GM04504 (cell line): ENCODE results near the gene DUSP14.
A peak's percentile ranks its signal among the peaks of the same experiment; 100 is the strongest.
"Not testable (repeated sequence)": the region's sequence is repeated elsewhere in the genome, so short reads cannot be mapped to it uniquely, and the experiment has no call there.

Experiments
- DNase-seq: peaks from one replicate; pipeline ENCODE4 v3.0.0-alpha.2; 2012; ENCODE audit warnings: low read depth

The DUSP14 gene

DNA sequence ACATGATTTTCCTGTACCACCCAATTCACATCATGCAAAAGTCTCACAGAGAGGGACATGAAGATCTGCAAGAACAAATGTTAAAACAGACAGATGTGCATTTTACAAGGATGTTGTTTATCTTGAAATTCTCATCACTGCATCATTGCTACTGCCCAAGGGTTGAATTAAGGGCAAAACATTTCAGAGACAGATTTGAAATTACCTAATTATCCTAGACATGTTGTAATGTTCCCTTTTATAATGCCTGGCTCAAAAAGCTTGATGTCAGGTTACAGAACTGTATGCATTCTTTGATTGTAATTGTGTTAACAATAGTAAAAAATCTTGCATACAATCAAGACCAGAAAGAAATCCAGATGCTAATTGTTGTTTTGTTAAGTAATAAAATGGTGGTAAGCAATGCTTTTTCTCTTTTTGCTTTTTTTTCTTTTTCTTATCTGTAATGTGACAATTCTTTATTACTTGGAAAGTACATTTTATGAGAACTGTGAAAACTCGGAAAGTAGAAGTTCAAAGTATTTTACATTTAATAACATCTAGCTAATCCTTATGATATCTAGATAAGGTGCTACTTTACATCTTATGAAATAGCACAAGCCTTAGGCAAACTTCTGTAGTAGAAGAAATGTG is 3.6 kb upstream of the DUSP14 start:
- no peak for DNase-seq

DNA sequence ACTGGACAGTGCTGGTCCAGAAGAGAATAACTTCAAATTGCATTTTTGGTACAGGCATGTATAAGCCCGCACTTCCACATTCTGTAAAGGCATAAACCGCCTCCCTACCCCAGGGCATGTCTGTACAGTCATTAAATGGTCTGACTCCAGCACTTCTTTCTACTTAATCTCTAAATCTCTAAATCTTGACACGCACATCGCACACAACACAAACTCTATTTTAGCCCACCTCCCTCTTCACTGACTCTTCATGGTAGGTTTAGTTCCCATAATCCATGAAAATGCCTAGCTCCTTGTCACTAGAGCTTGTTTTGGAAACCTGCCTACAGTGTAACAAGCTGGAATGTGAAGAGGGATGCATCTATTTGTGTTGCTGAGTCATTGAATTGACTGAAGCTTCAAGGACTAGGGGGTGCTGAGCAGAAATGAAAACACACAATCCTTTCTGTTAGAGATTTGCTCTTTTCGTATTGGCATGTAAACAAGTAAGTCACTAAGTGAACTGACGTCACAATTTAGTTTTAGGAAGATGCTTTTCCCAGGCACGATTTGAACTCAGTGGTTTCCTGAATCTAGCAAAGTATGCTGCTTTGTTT is 1.6 kb upstream of the DUSP14 start:
- peak; percentile 92 for DNase-seq

DNA sequence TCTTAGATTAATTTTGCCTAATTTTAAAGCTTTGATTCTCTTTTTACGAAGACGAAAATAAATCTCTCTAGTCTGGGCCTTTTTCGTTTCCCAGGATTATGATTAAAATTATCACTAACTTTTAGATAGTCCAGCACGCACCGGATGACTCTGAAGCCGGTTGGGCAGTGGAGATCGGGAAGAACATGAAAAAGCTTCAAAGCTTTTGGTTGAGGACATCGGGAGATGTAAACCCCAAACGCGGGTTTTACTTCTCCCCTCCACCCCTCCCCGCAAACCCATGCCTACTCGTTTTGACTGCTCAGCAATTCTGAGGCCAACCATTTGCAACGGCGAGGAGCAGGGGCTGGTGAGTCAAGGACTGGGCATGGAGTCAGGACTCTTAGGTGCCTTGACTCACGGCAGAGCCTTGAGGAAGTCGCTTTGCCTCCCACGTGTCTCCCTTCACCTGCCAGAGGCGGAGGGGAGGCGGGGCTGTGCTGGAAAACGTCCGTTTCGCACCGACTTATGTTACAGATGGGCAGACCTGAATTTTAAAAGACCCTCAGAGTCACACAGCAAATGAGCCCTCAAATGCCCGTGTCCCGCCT is 989 bp upstream of the DUSP14 start:
- DNase-seq, result peak; percentile 92

DNA sequence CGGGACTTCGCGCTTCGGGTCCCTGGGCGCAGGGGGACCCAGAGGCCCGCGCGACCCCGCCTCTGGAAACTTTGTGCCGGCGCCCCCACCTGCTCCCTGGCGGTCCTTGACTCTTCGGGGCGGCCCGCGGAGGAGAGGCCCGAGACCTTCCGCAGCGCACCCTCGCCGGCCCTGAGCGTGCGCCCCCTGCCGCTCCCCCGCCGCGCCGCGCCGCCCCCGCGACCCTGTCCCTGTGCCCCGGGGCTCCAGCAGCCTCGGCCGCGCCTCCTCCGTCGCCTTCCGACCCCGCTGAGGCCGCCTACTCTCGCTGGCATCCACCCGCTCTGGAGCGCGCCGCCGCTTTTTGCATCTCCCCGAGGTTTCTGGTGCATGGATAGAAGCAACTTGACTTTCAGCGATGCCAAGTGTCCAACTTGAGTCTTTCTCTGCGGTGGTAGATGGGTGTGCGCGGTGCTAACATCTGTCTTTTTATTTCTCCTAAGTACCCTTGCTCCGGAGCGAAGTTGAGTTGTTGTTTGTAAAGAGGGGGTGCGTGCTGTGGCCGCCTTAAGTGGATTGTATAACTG is 414 bp downstream of the DUSP14 start:
- DNase-seq, result no peak

DNA sequence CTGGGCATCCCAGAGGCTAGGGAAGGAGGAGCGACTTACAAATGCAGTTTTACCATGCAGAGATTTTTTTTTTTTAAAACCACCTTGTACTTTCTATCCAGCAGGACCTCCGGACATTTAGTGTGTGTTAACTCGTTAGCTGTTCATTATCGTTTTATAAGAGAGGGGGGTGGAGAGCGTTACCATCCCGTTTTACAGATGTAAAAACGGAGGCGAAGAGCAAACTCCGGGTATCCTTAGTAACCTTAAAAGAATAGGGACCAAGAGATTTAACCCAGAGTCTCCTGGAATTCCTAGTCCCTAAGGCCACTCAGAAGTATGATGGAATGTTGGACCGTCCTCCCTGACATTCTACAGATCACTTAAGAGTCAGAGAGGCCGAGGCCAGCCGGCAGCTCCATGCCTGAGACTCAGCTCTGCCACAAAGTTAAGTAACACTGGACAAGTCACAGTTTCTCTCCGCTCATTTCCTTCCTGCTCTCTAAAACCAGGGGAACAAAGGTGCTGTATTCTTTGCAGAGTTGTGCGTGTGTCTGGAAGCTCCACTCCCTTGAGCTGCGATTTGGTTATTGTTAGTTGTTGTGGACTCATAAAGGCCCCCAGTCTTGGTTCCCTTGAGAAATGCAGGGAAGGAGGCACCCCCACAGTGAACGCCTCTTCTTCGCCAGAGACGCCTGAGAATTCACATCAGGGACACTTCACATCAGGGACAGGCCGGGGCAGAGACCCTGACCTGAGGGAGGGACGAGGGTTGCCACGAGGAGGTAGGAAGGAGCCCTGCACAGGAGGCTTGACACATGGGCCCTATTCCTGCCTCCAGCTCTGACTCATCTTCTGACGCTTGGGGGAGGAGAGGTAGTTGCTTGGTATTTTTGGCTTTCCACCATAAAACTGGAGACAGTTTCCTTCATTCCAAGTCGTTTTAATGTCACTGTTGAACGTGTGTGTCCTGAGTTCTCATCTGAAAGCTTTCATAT is 1.2 kb downstream of the DUSP14 start:
- peak; percentile 81 for DNase-seq

DNA sequence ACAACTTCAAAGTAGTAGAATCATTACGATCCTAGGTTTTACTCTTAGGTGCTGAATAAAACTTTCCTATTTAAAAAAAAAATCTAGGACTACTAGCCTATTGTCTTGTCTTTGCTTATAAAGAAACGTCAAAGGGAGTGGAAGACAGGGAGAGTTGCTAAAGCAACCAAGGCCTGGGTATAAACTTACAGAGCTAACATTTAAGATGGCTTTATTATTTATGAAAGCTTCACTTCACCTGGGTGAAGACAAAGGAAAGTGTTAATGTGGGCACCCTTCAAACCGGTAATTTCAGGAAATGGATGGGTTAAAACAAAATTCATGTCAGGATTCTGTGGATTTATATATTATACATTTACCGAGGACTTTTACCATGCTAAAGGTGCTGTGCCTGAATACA is 2.5 kb downstream of the DUSP14 start:
- no peak for DNase-seq

DNA sequence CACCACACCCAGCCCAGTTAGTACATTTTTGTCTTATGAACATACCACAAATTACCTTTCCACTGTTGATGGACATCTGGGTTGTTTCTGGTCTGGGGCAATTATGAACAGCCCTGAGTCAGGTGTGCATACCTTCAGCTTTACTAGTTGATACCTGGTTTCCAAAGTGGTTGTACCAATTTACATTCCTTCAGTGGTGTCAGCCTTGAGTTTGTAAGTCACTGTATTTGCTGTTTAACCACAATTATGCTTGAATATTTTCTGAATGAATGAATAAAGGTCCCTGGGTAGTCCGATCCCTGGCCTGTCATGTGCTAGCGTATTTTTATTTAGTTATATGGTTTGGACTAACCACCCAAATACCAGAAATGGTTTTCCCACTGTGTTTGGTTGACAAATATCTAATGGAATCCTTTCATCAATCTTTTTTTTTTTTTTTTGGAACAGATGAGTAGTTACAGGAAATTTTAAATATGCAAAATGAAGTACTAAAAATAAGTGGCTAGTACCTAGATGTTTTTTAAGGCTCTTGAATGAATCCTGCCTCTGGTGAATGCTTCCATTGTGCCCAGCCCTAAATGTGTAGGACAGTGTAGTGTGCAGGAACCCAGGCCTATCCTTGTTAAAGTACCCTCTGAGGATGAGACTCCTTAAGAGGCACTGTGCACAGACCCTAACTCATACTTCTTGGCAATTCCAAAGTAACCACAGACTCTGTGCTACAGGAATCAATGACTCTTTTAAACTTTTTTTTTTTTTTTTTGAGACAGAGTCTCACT is 3.7 kb downstream of the DUSP14 start:
- peak; percentile 88 for DNase-seq

DNA sequence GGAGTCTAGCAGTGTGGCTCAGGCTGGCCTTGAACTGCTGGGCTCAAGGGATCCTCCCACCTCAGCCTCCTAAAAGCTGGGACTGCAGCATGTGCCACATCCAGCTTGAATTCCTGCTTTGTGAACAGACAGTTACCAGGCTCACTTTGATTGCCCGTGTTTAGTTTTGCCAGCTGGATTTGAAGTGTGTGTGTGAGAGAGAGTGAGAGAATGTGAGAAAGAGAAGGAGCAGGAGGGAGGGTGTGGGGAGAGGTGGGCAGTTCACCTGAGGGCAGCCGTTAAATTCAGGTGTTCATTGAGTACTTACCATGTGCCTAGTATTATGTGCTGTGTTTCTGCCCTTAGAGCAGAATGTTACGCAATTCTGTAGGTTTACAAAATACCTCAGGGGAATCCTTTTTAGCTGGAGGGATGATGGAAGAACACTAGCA is 4.7 kb downstream of the DUSP14 start:
- DNase-seq, result no peak

DNA sequence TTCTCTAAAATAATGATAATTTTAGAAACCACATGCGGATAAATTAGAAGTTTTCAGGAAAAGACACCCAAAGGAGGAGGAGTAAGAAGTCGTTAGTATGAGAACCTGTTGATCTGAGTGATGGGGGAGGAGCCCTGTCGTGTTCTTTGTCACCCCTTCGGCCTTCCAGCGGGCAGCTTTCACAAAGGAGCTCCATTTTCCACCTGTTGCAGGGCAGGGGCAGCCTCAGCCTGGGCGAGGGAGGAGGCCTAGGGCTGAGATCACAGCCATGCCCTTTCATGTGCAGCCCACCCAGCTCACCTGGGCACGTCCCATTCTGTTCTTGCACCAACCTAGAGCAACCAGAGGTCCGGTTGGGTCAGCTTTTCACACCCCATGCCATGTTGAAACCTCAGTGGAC is 5.3 kb downstream of the DUSP14 start:
- no peak for DNase-seq

DNA sequence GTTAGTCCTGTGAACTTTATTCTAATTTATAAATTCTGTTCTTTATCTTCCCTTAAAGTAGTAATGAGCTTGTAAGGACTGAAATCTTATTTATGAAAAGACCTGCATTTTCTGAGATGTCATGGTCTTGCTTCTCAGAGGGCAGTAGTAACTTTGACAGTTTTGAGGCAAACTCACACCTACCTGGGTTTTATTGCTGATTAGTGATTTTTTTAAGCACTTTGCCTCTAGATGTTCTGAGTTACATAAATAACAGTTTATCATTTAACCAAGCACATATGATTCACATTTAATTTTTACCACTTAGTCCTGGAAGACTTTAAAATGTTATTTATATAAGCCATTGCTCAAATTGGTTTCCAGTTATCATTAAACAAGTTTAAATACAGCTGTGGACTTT is 10.7 kb downstream of the DUSP14 start:
- DNase-seq, result no peak

DNA sequence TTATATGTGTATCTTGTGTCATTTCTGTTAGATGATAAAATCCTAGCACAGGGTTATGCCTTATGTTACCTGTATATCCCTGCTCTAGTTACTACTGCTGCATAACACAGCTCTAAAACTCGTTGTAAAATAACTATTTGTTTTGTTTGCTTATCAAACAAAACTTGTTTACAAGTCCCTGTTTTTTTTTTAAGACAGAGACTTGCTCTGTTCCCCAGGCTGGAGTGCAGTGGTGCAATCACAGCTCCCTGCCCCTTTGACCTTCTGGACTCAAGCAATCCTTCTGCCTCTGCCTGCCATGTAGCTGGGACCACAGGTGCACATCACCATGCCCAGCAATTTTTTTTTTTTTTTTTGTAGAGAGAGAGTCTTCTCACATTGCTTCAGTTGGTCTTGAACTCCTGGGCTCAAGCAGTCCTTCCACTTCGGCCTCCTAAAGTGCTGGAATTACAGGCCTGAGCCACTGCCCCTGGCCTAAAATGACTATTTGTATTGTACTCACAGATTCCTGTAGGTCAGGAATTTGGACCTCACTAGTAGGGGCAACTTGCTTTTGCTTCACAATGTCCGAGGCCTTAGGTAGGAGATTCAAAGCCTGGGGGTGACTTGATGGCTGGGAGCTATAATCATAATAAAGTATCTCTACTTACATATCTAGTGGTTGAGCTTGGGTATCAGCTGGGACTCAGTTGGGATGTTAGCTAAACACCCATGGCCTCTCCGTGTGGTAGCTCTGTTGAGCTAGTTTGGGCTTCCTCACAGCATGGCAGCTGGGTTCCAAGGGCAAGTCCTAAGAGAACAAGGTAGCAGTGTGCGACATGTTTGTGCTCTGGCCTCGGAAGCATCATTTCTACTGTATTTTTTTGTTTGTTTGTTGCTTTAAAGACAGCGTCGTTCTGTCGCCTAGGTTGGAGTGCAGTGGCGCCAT is 12.6 kb downstream of the DUSP14 start:
- no peak for DNase-seq

DNA sequence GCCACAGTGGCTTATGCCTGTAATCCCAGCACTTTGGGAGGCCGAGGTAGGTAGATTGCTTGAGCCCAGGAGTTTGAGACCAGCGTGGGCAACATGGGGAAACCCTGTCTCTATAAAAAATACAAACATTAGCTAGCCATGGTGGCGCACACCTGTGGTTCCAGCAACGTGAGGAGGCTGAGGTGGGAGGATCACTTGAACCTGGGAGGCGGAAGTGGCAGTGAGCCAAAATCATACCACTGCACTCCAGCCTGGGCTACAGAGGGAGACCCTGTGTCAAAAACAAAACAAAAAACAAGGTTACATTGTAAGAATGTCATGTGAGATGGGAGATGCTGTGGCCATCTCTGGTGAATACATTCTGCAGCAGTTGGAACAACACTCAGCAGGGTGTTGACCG is 13.5 kb downstream of the DUSP14 start:
- no peak for DNase-seq

DNA sequence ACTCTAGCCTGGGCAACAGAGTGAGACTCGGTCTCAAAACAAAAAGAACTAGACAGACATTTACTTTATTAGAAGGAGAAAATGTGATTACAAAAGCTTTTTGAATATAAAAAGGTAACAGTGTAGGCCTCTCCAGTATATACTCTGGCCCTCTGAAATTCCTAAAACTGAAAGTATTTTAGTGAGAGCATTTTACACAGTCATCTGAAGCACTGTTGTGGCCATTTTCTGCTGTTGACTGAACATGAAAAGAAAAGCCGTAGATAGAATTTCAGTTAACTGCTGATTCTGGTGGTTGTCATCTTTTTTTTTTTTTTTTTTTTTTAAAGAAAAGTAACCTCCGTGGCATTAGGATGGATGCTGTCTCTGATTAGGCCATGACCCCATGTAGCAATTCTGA is 15.6 kb downstream of the DUSP14 start:
- DNase-seq, result no peak

DNA sequence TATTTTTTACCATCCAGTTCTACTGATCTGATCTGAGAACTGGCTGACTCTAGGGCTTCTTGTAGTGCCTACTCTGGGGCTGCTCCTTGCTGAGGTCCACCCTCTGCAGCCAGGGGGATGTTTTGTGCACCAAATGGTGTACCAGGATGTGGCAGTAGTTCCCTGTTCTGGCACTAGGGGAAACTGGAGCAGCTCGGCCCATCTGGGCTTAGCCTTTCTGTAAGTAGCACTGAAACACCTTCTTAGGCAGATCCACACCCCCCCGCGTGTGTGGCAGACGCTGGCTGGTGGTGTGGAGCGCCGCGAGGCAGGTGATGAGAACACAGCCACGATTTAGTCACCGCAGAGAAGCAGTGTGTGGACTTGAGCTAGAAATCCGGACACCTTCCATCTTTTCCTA is 17.0 kb downstream of the DUSP14 start:
- no peak for DNase-seq

DNA sequence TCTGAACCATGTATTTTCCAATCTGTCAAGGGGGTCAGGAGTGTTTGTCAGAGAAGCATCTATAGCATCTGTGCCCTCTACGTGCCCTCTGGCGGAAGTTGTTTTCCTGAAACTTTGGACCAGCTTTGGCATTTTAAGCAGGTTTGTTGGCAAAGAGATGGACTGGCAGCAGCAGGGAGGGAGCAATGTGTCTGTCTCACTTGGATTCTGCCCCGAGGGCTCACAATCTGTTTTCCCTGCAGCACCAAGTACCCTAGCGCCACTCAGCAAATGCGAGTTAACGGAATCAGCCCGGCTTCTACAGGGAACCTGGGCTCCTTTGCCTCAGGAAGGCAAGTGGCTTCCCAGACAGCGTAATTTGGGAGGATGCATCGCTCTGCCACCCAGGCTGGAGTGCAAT is 17.4 kb downstream of the DUSP14 start:
- DNase-seq, result no peak

DNA sequence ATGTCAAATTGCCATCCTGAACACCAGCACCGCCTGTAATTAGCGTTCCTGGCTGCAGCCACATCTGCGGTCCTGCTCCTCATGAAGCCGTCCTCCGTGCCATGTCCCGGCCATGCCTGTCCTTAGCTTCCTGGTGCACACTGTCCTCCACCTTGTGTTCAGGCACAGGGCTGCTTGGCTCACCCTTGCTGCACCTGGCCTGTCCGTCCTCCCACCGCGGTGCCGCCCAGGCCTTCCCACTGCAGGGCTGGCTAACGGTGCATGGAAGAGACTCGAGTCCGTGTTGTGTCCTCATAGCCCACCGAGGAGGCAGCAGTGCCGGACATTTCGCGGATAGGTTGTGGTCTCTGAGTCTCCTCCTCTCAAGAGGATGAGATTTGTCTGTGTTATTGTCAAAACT is 20.4 kb downstream of the DUSP14 start:
- no peak for DNase-seq

DNA sequence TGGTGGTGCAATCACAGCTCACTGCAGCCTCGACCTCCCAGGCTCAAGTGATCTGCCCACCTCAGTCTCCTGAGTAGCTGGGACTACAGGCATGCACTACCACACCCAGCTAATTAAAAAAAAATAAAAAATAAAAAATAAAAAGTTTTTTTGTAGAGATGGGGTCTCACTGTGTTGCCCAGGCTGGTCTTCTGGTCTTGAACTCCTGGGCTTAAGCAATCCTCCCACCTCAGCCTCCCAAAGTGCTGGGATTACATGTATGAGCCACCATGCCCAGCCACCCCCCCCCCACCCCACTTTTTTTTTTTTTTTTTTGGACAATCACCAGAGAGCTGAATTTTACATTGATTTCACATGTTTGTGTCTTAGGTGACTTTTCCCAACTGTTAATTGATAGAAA is 22.0 kb downstream of the DUSP14 start:
- DNase-seq, result not testable (repeated sequence)

DNA sequence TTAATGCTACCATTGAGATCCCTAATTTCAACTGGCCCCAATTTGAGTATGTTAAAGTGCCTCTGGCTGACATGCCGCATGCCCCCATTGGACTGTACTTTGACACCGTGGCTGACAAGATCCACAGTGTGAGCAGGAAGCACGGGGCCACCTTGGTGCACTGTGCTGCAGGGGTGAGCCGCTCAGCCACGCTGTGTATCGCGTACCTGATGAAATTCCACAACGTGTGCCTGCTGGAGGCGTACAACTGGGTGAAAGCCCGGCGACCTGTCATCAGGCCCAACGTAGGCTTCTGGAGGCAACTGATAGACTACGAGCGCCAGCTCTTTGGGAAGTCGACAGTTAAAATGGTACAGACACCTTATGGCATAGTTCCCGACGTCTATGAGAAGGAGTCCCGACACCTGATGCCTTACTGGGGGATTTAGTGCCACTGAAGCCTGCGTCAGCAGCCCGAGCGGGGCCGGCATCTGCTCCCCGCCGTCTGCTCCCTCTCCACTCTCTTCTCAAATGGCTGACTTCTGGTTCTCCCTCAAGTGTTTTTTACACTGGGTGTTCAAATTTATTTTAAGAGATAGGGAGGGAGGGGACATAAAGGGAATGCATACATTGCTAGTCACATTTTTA is 22.9 kb downstream of the DUSP14 start:
- no peak for DNase-seq

DNA sequence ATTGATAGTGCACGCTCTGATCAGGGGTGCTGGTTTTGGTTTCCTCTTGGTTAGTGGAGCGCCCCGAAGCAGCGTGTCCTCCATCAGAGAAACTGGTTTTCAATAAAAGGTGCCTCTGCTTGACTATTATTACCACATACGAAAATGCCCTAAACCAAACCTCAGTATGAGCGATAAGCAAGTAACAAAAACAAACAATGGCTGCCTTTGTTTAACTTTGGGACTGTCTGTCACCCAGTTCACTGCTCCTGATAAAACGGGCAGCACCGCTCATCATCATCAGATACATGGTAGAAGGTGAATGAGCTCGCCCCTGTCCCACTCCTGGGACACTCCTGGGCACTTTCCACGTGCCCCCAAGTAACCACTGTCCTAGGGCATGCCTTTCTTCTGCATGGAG is 24.0 kb downstream of the DUSP14 start:
- no peak for DNase-seq

DNA sequence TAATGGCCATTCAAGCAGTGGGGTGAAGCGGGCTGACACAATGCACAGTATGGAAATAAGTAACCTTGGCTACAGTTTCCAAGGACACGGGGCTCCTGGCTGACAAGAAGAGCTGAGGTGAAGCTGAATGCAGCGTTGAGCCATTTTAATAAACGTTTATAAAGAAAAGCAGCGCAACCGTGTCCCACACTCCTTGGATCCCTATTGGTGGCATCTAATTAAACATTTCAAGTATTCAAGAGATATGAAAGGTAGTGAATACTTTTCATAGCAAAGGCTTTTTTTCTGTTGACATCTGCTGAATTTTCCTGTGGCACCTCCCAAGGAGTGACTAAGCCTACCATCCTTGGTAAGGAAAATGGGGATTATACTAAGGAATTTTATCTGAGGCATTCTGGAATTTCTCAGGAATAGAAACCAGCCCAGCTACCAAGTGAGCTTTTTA is 26.5 kb downstream of the DUSP14 start:
- no peak for DNase-seq
